ENCODE results near the gene ENPP4.

GRCh38 chr6:46144270-46144669 is 14.5 kb downstream of the ENPP4 start:
- TF ChIP-seq CTCF (conservative IDR thresholded peaks at IDR 0.05; ENCODE audit: low read depth, low read length) (no peak), EZH2 (IDR thresholded peaks at IDR 0.05; ENCODE audit: low read length, unreplicated experiment) (no peak)

All from PC-3 (cell line).